Thymus (tissue), 11 donors: Measurements from ENCODE around the gene TCOF1. TPM values are rescaled to one million over a fixed set of nuclear protein-coding genes. Genes with fewer than 3 reads are reported as not detected.

Experiments used
- DNase-seq, 9 donors: peaks; one replicate each; pipeline ENCODE4 v3.0.0-alpha.2; 2013; ENCODE audit warnings: low spot score in 9 of 9, low read depth in 6 of 9, missing footprints in 1 of 9
- H3K27ac ChIP-seq, 2 donors: one replicate each; pipeline ENCODE4 v1.5.1; 2013; ENCODE audit warnings: control low read depth in 1 of 2, low read depth in 1 of 2, low read length in 1 of 2, mild to moderate bottlenecking in 1 of 2, moderate library complexity in 1 of 2
- H3K27me3 ChIP-seq, 2 donors: one replicate each; pipeline ENCODE4 v1.5.1; 2013; ENCODE audit warnings: low read length in 1 of 2; ENCODE audit not compliant: control insufficient read depth in 2 of 2, insufficient read depth in 1 of 2
- H3K36me3 ChIP-seq, 2 donors: one replicate each; pipeline ENCODE4 v1.5.1; 2013; ENCODE audit warnings: low read length in 1 of 2, mild to moderate bottlenecking in 1 of 2, moderate library complexity in 1 of 2; ENCODE audit not compliant: control insufficient read depth in 2 of 2, insufficient read depth in 2 of 2
- H3K4me1 ChIP-seq, 2 donors: one replicate each; pipeline ENCODE4 v1.5.1; 2013; ENCODE audit warnings: low read length in 2 of 2; ENCODE audit not compliant: control insufficient read depth in 2 of 2, insufficient read depth in 2 of 2
- H3K4me3 ChIP-seq, 2 donors: one replicate each; pipeline ENCODE4 v1.5.1; 2013; ENCODE audit warnings: low read length in 2 of 2, control low read depth in 1 of 2, mild to moderate bottlenecking in 1 of 2
- H3K9me3 ChIP-seq, 2 donors: one replicate each; pipeline ENCODE4 v1.5.1; 2013; ENCODE audit warnings: low read length in 1 of 2, mild to moderate bottlenecking in 1 of 2; ENCODE audit not compliant: control insufficient read depth in 2 of 2, insufficient read depth in 1 of 2
- WGBS: extraction: QIAGEN DNeasy Blood & Tissue Kit; methylation state at CpG from one replicate; pipeline ENCODE4 v1.1.7; 2013; 5-methylcytosine and 5-hydroxymethylcytosine counted together
- polyA plus RNA-seq: library from polyadenylated mRNA; stranded (reverse); fragments of 200-250 nt; gene quantifications from one replicate; pipeline ENCODE4 v1.2.3, GENCODE V29; 2013
- total RNA-seq: library from RNA; stranded (reverse); fragments of 120-200 nt; gene quantifications from one replicate; pipeline ENCODE4 v1.2.4, GENCODE V29; 2013
- donor health status: healthy.

Gene TCOF1
- total and polyA plus RNA-seq, 2 donors, result 17.7 to 18.2 TPM

- peaks cover 14 to 17% of the 10 kb centered on the region in 2 donors for H3K36me3 ChIP-seq
- no peaks in the 10 kb centered on the region for H3K27me3 ChIP-seq
- no peaks in the 10 kb centered on the region for H3K9me3 ChIP-seq
- H3K27ac ChIP-seq, result no peak overlapping the region
- no peak overlapping the region for H3K4me3 ChIP-seq
- H3K4me1 ChIP-seq, result peaks cover 0 to 9% of the 10 kb centered on the region in 2 donors
- DNase-seq, result no peak
- WGBS, result 86% methylated on average over 4 of the region's 4 CpGs
Observed at GRCh38 chr5:150438873-150439546, 81.5 kb downstream of the TCOF1 start.

DNA sequence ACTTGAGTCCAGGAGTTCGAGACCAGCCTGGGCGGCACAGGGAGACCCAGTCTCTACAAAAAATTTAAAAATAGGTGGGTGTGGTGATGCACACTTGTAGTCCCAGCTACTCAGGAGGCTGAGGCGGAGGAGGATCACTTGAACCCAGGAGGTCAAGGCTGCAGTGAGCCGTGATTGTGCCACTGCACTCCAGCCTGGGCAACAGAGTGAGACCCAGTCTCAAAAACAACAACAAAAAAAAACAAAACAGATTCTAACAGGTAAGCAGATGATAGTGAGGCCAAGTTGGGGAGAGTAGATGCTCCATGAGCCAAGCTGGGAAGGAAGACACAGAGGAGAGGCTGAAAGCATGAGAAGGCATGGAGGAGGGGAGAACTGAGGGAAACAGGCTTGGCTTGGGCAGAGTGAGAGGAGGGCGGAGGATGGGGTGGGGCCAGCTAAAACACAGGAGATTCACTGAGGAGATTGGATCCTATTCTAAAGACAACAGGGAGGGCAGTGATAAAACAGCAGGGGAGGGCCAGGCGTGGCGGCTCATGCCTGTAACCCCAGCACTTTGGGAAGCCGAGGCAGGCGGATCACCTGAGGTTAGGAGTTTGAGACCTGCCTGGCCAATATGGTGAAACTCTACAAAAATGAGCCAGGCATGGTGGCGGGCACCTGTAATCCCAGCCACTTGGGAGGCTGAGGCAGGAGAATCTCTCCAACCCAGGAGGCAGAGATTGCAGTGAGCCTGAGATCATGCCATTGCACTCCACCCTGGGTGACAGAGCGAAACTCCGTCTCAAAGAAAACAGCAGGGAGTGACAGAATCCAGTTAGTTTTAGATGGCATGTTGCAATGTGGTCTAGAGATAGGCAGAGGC lies 83.7 kb downstream of the TCOF1 start:
- H3K36me3 ChIP-seq, result peaks cover 36 to 38% of the 10 kb centered on the region in 2 donors
- no peak overlapping the region for H3K4me3 ChIP-seq
- H3K27me3 ChIP-seq, result no peaks in the 10 kb centered on the region
- WGBS, result 97% methylated on average over 12 of the region's 12 CpGs
- peaks cover 0 to 4% of the 10 kb centered on the region in 2 donors for H3K4me1 ChIP-seq
- no peak for DNase-seq
- no peaks in the 10 kb centered on the region for H3K9me3 ChIP-seq
- H3K27ac ChIP-seq, result no peak overlapping the region

DNA sequence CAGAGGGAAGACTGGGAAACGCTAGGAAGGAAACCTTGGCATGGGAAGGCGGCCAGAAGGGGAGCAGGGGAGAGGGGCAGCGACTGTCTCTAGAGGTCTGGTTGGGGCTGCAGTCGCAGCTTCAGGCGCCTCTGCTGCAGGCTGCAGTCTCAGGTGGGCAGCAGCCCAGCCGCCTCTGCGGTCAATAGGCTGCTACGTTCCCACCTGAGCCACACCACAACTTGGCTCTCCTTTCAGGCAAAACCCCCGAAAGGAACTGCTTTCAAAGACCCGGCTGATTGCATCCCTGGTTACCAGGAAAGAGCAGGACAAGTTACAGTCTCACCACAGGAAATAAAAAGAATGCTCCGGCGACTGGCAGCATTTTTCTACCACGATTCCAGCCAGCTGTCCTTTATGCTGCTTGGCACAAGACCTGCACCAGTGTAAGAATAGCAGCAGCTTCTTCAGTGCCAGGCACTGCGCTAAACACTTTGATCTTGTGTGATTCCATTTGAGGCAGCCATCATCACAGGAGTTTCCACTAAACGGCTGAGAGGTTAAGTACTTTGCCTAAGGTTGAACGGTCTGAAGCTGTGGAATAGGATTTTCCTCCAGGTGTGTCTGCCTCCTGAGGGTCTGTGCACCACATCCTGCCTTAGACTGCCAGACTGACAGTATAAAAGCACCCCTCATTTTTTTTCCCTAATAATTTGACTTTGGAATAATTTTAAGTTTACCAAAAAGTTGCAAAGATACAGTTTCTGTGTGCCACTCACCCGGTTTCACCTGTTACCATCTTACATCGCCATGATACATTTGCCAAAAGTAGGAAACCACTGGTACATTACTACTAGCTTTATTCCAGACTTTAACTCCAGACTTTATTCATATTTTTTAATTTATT lies 84.6 kb downstream of the TCOF1 start:
- H3K4me3 ChIP-seq, result no peak overlapping the region
- no peaks in the 10 kb centered on the region for H3K4me1 ChIP-seq
- no peak overlapping the region for H3K27ac ChIP-seq
- 86% methylated on average over 18 of the region's 18 CpGs for WGBS
- no peak for DNase-seq
- H3K36me3 ChIP-seq, result peaks cover 44 to 47% of the 10 kb centered on the region in 2 donors
- no peaks in the 10 kb centered on the region for H3K9me3 ChIP-seq
- no peaks in the 10 kb centered on the region for H3K27me3 ChIP-seq

DNA sequence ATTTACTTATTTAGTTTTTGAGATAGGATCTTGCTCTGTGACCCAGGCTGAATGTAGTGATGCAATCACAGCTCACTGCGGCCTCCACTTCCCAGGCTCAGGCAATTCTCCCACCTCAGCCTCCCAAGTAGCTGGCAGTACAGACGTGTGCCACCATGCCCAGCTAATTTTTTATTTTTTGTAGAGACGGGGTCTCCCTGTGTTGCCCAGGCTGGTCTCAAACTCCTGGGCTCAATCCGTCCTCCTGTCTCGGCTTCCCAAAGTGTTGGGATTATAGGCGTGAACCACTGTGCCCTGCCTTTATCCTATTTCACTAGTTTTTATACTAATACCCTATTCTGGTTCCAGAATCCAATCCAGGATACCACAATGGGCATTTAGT lies 85.2 kb downstream of the TCOF1 start:
- DNase-seq, result no peak
- H3K27ac ChIP-seq, result no peak overlapping the region
- no peaks in the 10 kb centered on the region for H3K9me3 ChIP-seq
- H3K27me3 ChIP-seq, result no peaks in the 10 kb centered on the region
- peaks cover 49 to 54% of the 10 kb centered on the region in 2 donors for H3K36me3 ChIP-seq
- peaks cover 0 to 4% of the 10 kb centered on the region in 2 donors for H3K4me1 ChIP-seq
- H3K4me3 ChIP-seq, result no peak overlapping the region
- WGBS, result 95% methylated on average over 6 of the region's 6 CpGs

GRCh38 chr5:150443242-150444075 lies 86.0 kb downstream of the TCOF1 start:
- H3K36me3 ChIP-seq, result peaks cover 49 to 61% of the 10 kb centered on the region in 2 donors
- H3K27me3 ChIP-seq, result no peaks in the 10 kb centered on the region
- WGBS, result 95% methylated on average over 15 of the region's 15 CpGs
- no peaks in the 10 kb centered on the region for H3K9me3 ChIP-seq
- DNase-seq, result no peak
- H3K4me3 ChIP-seq, result no peak overlapping the region
- no peak overlapping the region for H3K27ac ChIP-seq
- H3K4me1 ChIP-seq, result peaks cover 6 to 12% of the 10 kb centered on the region in 2 donors

GRCh38 chr5:150444770-150445169 lies 87.3 kb downstream of the TCOF1 start:
- H3K27ac ChIP-seq, result no peak overlapping the region
- H3K4me3 ChIP-seq, result no peak overlapping the region
- peaks cover 12 to 16% of the 10 kb centered on the region in 2 donors for H3K4me1 ChIP-seq
- no peaks in the 10 kb centered on the region for H3K27me3 ChIP-seq
- H3K9me3 ChIP-seq, result no peaks in the 10 kb centered on the region
- no peak for DNase-seq
- peaks cover 49 to 62% of the 10 kb centered on the region in 2 donors for H3K36me3 ChIP-seq
- WGBS, result 92% methylated on average over 9 of the region's 9 CpGs

GRCh38 chr5:150446088-150446487 lies 88.6 kb downstream of the TCOF1 start:
- H3K27ac ChIP-seq, result no peak overlapping the region
- no peak for DNase-seq
- peaks cover 0 to 7% of the 10 kb centered on the region in 2 donors for H3K9me3 ChIP-seq
- no peak overlapping the region for H3K4me3 ChIP-seq
- WGBS, result 96% methylated on average over 2 of the region's 2 CpGs
- H3K27me3 ChIP-seq, result no peaks in the 10 kb centered on the region
- H3K4me1 ChIP-seq, result peaks cover 12 to 16% of the 10 kb centered on the region in 2 donors
- peaks cover 49 to 62% of the 10 kb centered on the region in 2 donors for H3K36me3 ChIP-seq

GRCh38 chr5:150446583-150446982 lies 89.1 kb downstream of the TCOF1 start:
- Histone ChIP-seq H3K27ac (no peak overlapping the region), H3K4me1 (peaks cover 12 to 16% of the 10 kb centered on the region in 2 donors), H3K27me3 (no peaks in the 10 kb centered on the region), H3K4me3 (no peak overlapping the region), H3K36me3 (peaks cover 47 to 61% of the 10 kb centered on the region in 2 donors), H3K9me3 (peaks cover 0 to 7% of the 10 kb centered on the region in 2 donors)
- WGBS, result 98% methylated on average over 6 of the region's 6 CpGs
- DNase-seq, result no peak
